ENCODE measurements around the gene SLC38A3.

SLC38A3 gene

DNA sequence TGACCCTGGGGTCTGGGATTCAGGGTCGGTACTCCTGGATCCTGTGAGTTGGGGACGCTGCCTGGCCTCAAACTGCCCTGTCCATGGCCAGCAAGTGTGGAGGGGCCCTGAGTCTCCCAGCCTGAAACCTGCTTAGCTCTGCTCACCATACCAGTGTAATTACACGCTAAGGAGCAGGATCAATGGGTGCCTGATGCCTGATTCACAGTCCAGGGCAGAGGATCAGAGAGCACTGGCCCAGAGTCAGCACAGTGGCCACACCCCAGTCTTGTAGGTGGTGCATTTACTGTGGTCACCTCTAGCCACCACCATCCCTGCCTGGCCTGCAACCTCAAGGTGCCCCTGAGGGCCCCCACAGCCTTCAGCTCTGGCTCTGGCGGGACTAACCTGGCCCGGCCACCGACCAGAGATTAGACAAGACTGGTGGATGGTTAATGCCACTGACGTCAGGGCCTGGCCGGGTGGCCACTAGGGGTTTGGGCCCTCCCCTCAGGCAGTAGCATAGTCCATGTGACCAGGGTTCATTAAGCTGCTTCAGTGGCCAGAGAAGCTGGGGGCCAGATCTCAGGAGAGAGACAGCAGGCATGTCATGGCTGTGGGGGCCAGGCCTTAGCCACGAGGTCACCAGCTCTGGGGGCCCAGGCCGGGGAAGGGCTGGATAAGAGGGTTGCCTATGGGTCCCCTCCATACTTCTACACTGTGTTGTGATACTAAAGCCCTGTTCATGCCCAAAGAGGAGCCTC lies 3.3 kb upstream of the SLC38A3 start:
- H3K27ac ChIP-seq (ENCODE audit: insufficient read depth, low read depth, low read length, poor library complexity, severe bottlenecking), result no peak overlapping the region
- no peaks in the 10 kb centered on the region for H3K36me3 ChIP-seq (ENCODE audit: control insufficient read depth, insufficient read depth, low read length)
- peaks cover 31% of the 10 kb centered on the region for H3K4me1 ChIP-seq (ENCODE audit: control insufficient read depth, insufficient read depth, low read length)
- 85 to 86% methylated on average over 10 of the region's 10 CpGs for WGBS, 2 experiments
- H3K4me3 ChIP-seq (ENCODE audit: insufficient read depth, low read depth, low read length), result no peak overlapping the region
- no peaks in the 10 kb centered on the region for H3K9me3 ChIP-seq (ENCODE audit: control insufficient read depth, low read length)
- peaks cover 23% of the 10 kb centered on the region for H3K27me3 ChIP-seq (ENCODE audit: control insufficient read depth, insufficient read depth, low read length, poor library complexity, severe bottlenecking)

DNA sequence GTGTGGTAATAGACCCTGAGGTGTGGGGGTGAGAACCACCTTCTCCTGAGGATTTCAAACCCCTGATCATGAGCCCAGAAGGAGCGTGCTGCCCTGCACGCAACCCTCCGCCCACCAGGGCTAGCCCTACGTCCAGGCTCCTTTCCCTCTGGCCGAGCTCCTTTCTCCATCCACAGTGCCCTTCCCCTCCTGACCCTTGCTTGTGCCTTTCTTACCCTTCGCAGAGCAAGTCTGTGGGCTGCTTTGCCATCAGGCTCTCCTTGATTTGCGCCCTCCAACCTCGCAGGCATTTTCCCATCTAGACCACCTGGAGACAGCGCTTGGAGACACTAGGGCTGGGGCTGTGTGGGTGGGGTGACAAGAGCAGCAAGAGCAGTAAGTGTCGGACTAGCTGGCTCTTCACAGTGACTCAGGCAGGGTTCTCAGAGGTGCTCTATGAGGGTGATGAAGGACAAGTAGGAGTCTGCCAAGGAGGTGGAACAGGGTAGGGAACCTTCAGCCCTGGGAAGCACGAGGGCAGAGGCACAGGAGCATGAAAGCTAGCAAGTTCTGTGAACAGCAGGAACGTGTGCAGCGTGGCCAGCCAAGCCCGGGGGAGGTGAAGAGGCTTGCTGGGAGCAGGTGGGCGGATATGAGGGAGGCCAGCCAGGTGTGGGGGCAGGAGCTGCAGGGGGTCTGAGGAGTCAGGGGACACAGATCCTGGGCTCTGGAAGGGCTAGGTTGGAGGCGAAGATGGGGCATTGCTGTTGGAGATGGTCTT lies 2.5 kb upstream of the SLC38A3 start:
- Histone ChIP-seq H3K27ac (ENCODE audit: insufficient read depth, low read depth, low read length, poor library complexity, severe bottlenecking) (no peak overlapping the region), H3K9me3 (ENCODE audit: control insufficient read depth, low read length) (no peaks in the 10 kb centered on the region), H3K27me3 (ENCODE audit: control insufficient read depth, insufficient read depth, low read length, poor library complexity, severe bottlenecking) (peaks cover 30% of the 10 kb centered on the region), H3K36me3 (ENCODE audit: control insufficient read depth, insufficient read depth, low read length) (no peaks in the 10 kb centered on the region), H3K4me1 (ENCODE audit: control insufficient read depth, insufficient read depth, low read length) (peaks cover 31% of the 10 kb centered on the region), H3K4me3 (ENCODE audit: insufficient read depth, low read depth, low read length) (no peak overlapping the region)
- WGBS, 2 experiments, result 89 to 90% methylated on average over 16 of the region's 16 CpGs

DNA sequence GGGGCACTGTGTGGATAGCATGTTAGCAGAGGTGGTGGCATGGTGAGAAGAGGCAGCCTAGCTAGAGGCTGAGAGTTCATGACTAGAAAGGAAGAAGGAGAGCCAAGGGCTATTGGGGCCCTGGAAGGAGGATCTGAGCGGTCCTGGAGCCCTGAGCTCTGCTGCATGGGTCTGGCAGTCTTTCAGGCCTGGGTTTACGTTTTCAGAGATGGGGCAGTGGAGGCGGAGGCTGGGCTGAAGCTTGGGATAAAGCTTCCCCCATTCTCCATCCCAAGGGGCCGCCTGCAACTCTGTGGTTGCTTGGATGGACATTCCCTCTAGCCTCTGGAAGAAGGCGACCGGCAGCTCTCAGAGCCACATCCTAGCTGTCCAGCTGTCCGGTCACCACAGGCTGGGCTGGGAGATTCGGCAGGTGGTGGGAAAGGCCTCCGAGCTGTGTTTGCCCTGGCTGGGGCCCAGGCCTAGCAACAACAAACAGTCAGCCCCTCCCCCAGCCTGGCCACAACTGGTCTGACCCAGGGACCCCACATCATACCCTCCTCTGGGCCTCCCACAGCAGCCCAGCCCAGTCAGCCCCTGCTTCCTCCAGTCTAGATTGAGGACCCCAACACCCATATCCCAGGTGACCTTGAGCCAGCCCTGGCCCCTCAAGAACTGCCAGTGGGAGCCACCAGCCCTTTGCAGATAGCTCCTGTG lies 1.8 kb upstream of the SLC38A3 start:
- Histone ChIP-seq H3K27ac (ENCODE audit: insufficient read depth, low read depth, low read length, poor library complexity, severe bottlenecking) (no peak overlapping the region), H3K9me3 (ENCODE audit: control insufficient read depth, low read length) (no peaks in the 10 kb centered on the region), H3K27me3 (ENCODE audit: control insufficient read depth, insufficient read depth, low read length, poor library complexity, severe bottlenecking) (peaks cover 31% of the 10 kb centered on the region), H3K36me3 (ENCODE audit: control insufficient read depth, insufficient read depth, low read length) (no peaks in the 10 kb centered on the region), H3K4me3 (ENCODE audit: insufficient read depth, low read depth, low read length) (no peak overlapping the region), H3K4me1 (ENCODE audit: control insufficient read depth, insufficient read depth, low read length) (peaks cover 31% of the 10 kb centered on the region)
- WGBS, 2 experiments, result 88 to 91% methylated on average over 9 of the region's 9 CpGs

GRCh38 chr3:50203809-50204803 lies 965 bp upstream of the SLC38A3 start:
- Histone ChIP-seq H3K4me1 (ENCODE audit: control insufficient read depth, insufficient read depth, low read length) (peaks cover 31% of the 10 kb centered on the region), H3K27me3 (ENCODE audit: control insufficient read depth, insufficient read depth, low read length, poor library complexity, severe bottlenecking) (peaks cover 31% of the 10 kb centered on the region), H3K36me3 (ENCODE audit: control insufficient read depth, insufficient read depth, low read length) (no peaks in the 10 kb centered on the region), H3K9me3 (ENCODE audit: control insufficient read depth, low read length) (no peaks in the 10 kb centered on the region), H3K27ac (ENCODE audit: insufficient read depth, low read depth, low read length, poor library complexity, severe bottlenecking) (no peak overlapping the region), H3K4me3 (ENCODE audit: insufficient read depth, low read depth, low read length) (no peak overlapping the region)
- WGBS, 2 experiments, result 81 to 83% methylated on average over 12 of the region's 12 CpGs

DNA sequence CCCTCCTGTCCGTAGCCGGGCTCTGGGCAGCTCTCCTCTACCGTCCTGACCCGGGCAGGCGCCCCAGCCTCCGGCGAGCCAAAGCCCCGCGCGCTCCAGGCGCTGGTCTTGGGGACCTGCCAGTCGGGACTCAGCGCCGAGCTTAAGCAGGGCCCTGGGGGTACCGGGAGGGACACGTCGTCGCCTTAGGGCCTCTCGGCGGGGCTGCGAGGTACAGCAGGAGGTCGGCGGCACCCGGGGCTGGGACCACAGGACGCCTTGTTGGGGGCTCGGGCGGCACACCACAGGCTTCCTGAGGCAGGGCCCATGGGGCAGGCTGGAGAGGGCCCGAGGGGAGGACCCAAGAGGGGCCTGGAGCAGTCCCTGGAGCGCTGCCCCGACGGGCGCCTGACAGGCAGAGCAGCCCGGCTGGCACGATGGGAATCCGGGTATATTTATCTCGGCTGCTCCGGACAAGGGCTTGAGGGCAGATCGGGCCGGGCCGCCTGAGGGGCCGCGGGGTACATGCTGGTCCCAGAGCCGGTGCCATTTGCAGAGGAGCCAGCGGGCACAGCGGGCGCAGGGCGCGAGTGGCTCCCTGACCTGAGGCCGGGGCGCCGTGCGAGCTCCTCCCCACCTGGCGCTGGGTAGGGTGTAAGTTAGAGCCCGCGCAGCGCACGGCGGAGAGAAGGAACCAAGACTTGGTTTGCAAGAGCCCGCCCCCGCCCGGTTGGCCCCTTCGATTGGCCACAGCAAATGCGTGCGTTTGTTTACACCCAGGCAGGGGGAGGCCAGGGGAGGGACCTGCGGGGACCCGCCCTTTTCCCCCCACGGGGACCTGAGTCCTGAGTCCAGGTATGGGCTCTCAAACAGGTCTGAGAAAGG lies 574 bp downstream of the SLC38A3 start:
- Histone ChIP-seq H3K27ac (ENCODE audit: insufficient read depth, low read depth, low read length, poor library complexity, severe bottlenecking) (no peak overlapping the region), H3K4me3 (ENCODE audit: insufficient read depth, low read depth, low read length) (peak overlapping the region; percentile 51), H3K4me1 (ENCODE audit: control insufficient read depth, insufficient read depth, low read length) (peaks cover 31% of the 10 kb centered on the region), H3K9me3 (ENCODE audit: control insufficient read depth, low read length) (no peaks in the 10 kb centered on the region), H3K27me3 (ENCODE audit: control insufficient read depth, insufficient read depth, low read length, poor library complexity, severe bottlenecking) (peaks cover 31% of the 10 kb centered on the region), H3K36me3 (ENCODE audit: control insufficient read depth, insufficient read depth, low read length) (no peaks in the 10 kb centered on the region)
- 2% methylated on average over 67 of the region's 67 CpGs for WGBS, 2 experiments

DNA sequence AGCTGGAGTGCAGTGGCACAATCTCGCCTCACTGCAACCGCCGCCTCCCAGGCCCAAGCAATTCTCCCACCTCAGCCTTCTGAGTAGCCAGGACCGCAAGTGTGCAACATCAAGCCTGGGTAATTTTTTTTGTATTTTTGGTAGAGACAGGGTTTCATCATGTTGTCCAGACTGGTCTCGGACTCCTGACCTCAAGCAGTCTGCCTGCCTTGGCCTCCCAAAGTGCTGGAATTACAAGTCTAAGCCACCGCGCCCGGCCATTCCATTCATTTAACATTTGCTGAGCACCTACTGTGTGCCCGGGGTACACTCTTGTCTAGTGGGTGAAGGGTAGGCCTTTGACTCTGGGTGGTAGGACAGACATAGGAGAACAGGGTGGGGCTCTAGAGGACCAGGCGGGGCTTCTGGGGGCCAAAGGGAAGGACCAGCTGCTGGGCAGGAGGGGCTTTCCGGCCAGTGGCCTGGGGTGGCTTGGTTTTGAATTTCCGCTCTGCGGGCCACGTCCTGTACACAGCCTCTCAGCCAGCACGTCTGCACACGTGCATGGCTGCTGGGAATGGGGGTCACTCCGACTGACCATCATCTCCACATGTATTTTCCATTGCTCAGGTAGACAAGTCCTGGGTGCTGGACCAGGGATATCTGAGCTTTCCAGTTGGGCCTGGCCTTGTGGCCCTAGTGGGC lies 2.4 kb downstream of the SLC38A3 start:
- Histone ChIP-seq H3K4me3 (ENCODE audit: insufficient read depth, low read depth, low read length) (no peak overlapping the region), H3K9me3 (ENCODE audit: control insufficient read depth, low read length) (no peaks in the 10 kb centered on the region), H3K4me1 (ENCODE audit: control insufficient read depth, insufficient read depth, low read length) (peaks cover 33% of the 10 kb centered on the region), H3K27me3 (ENCODE audit: control insufficient read depth, insufficient read depth, low read length, poor library complexity, severe bottlenecking) (peaks cover 31% of the 10 kb centered on the region), H3K36me3 (ENCODE audit: control insufficient read depth, insufficient read depth, low read length) (no peaks in the 10 kb centered on the region), H3K27ac (ENCODE audit: insufficient read depth, low read depth, low read length, poor library complexity, severe bottlenecking) (no peak overlapping the region)
- 93 to 95% methylated on average over 17 of the region's 17 CpGs for WGBS, 2 experiments

GRCh38 chr3:50208677-50209344 lies 3.7 kb downstream of the SLC38A3 start:
- Histone ChIP-seq H3K36me3 (ENCODE audit: control insufficient read depth, insufficient read depth, low read length) (no peaks in the 10 kb centered on the region), H3K27ac (ENCODE audit: insufficient read depth, low read depth, low read length, poor library complexity, severe bottlenecking) (no peak overlapping the region), H3K27me3 (ENCODE audit: control insufficient read depth, insufficient read depth, low read length, poor library complexity, severe bottlenecking) (peaks cover 31% of the 10 kb centered on the region), H3K4me1 (ENCODE audit: control insufficient read depth, insufficient read depth, low read length) (peaks cover 20% of the 10 kb centered on the region), H3K4me3 (ENCODE audit: insufficient read depth, low read depth, low read length) (no peak overlapping the region), H3K9me3 (ENCODE audit: control insufficient read depth, low read length) (no peaks in the 10 kb centered on the region)
- WGBS, 2 experiments, result 83 to 87% methylated on average over 14 of the region's 14 CpGs

GRCh38 chr3:50210176-50210509 lies 5.1 kb downstream of the SLC38A3 start:
- Histone ChIP-seq H3K36me3 (ENCODE audit: control insufficient read depth, insufficient read depth, low read length) (no peaks in the 10 kb centered on the region), H3K27ac (ENCODE audit: insufficient read depth, low read depth, low read length, poor library complexity, severe bottlenecking) (no peak overlapping the region), H3K4me1 (ENCODE audit: control insufficient read depth, insufficient read depth, low read length) (peaks cover 9% of the 10 kb centered on the region), H3K4me3 (ENCODE audit: insufficient read depth, low read depth, low read length) (no peak overlapping the region), H3K9me3 (ENCODE audit: control insufficient read depth, low read length) (no peaks in the 10 kb centered on the region), H3K27me3 (ENCODE audit: control insufficient read depth, insufficient read depth, low read length, poor library complexity, severe bottlenecking) (peaks cover 24% of the 10 kb centered on the region)
- 91 to 94% methylated on average over 5 of the region's 5 CpGs for WGBS, 2 experiments
